22Rv1 (cell line): ENCODE results near the gene ITGAD.

Experiments used
- ZFX ChIP-seq: fragments of 450-650 bp; IDR thresholded peaks from 2 replicates; pipeline ENCODE4 v1.6.1; 2017; ENCODE audit warnings: antibody characterized with exemption, borderline replicate concordance
- TF ChIP-seq, protein P1 (sequence below): fragments of 450-650 bp; IDR thresholded peaks from 2 replicates; pipeline ENCODE4 v1.5.1; 2017; ENCODE audit warnings: mild to moderate bottlenecking

DNA sequence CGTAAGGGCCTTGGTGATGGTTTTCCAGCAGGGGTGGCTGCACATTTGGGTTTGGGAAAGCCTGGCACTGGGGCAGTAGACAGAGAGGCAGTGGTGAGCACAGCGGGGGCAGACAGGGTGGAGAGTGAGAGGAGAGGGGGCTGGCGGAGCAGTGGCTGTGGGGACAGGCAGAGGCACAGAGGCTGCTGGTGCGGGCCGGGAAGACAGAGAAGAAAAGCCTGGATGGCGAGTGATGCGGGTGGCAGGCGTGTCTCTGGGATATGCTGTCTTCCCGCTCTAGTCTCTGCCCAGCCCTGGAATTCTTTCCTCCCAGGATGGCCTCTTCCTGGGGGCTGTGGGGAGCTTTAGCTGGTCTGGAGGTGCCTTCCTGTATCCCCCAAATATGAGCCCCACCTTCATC, 16.9 kb downstream of the ITGAD start:
- TF ChIP-seq, protein P1, sequence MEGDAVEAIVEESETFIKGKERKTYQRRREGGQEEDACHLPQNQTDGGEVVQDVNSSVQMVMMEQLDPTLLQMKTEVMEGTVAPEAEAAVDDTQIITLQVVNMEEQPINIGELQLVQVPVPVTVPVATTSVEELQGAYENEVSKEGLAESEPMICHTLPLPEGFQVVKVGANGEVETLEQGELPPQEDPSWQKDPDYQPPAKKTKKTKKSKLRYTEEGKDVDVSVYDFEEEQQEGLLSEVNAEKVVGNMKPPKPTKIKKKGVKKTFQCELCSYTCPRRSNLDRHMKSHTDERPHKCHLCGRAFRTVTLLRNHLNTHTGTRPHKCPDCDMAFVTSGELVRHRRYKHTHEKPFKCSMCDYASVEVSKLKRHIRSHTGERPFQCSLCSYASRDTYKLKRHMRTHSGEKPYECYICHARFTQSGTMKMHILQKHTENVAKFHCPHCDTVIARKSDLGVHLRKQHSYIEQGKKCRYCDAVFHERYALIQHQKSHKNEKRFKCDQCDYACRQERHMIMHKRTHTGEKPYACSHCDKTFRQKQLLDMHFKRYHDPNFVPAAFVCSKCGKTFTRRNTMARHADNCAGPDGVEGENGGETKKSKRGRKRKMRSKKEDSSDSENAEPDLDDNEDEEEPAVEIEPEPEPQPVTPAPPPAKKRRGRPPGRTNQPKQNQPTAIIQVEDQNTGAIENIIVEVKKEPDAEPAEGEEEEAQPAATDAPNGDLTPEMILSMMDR = no peak
- no peak for TF ChIP-seq ZFX
